NB4 (cell line): ENCODE data around the gene LMTK3.

Experiments
- DNase-seq: peaks from one replicate; pipeline ENCODE4 v3.0.0; 2010; ENCODE audit warnings: low read depth
- H3K4me3 ChIP-seq: one replicate; pipeline ENCODE4 v1.5.1; 2011; ENCODE audit warnings: mild to moderate bottlenecking, low read depth, low read length, moderate library complexity
- CTCF ChIP-seq: IDR thresholded peaks from one replicate; pipeline ENCODE4 v1.5.1; 2012; ENCODE audit warnings: low read depth, low read length
- MAX ChIP-seq: IDR thresholded peaks from 2 replicates; pipeline ENCODE4 v1.6.1; 2011; ENCODE audit warnings: low read depth, low read length
- MYC ChIP-seq: IDR thresholded peaks from 2 replicates; pipeline ENCODE4 v1.6.1; 2011; ENCODE audit warnings: low read depth, low read length
- POLR2A ChIP-seq: IDR thresholded peaks from 2 replicates; pipeline ENCODE4 v1.6.1; 2011; ENCODE audit warnings: mild to moderate bottlenecking; ENCODE audit not compliant: insufficient read length; ENCODE audit errors: extremely low read depth

LMTK3 gene

GRCh38 chr19:48455171-48455907, 56.3 kb downstream of the LMTK3 start, which contains the start of gene KCNJ14:
KCNJ14 (plus strand) TSS chr19:48455574; CDS start chr19:48461725, 6,151 bp downstream.
- TF ChIP-seq POLR2A, result no peak
- no peak for TF ChIP-seq CTCF
- TF ChIP-seq MAX, result no peak
- TF ChIP-seq MYC, result no peak
- no peak for DNase-seq
- H3K4me3 ChIP-seq, result no peak within 1 kb of the TSS

- no peak overlapping the region for H3K4me3 ChIP-seq
- no peak for DNase-seq
- TF ChIP-seq POLR2A (no peak), MYC (no peak), MAX (no peak), CTCF (no peak)
These were observed 57.4 kb downstream of the LMTK3 start for GRCh38 chr19:48454150-48454730.

- no peak for DNase-seq
- TF ChIP-seq MYC (no peak), CTCF (no peak), MAX (no peak), POLR2A (no peak)
These were observed 59.1 kb downstream of the LMTK3 start for GRCh38 chr19:48452289-48453190.

GRCh38 chr19:48451624-48452023, 60.0 kb downstream of the LMTK3 start:
- DNase-seq, result no peak
- H3K4me3 ChIP-seq, result no peak overlapping the region
- TF ChIP-seq CTCF (no peak), MAX (no peak), MYC (no peak)

More at GRCh38 chr19:48452289-48453190, 59.1 kb downstream of the LMTK3 start:
- H3K4me3 ChIP-seq, result no peak overlapping the region

GRCh38 chr19:48450863-48451262, 60.8 kb downstream of the LMTK3 start:
- TF ChIP-seq MAX (no peak), POLR2A (no peak), MYC (no peak), CTCF (no peak)
- peak; percentile 30 for DNase-seq
- no peak overlapping the region for H3K4me3 ChIP-seq
